ENCODE measurements around the gene CCDC178. TPM values are rescaled to one million over a fixed set of nuclear protein-coding genes. Genes with fewer than 3 reads are reported as not detected.
"Not testable (repeated sequence)": the region's sequence is repeated elsewhere in the genome, so short reads cannot be mapped to it uniquely, and the experiment has no call there.

CCDC178 gene
- total RNA-seq, 2 donors from 2014 or later = 0.36 TPM; not detected in 1

DNA sequence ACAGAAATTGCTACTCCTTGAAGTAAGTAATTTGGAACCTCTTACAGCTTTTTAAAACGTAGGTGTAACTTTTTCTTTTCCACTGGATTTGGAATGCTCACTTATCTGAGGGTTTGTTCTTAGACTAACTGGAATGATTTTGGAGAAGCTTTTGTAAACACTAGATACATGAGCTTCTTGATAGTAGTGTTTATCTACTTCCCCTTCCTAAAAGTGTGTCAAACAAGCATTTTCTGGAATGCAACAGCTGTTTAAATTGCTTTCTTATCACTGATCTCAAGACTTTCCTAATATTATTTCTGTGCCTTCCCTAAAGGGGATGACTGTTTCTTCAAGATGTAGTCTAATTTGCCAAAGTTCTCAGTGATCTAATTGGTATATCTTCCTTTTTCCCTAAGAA is 282.6 kb downstream of the CCDC178 start:
- ATAC-seq = no peak
- DNase-seq = no peak
- intact Hi-C loops (cut with DNase I, micrococcal nuclease) = no loop called here

DNA sequence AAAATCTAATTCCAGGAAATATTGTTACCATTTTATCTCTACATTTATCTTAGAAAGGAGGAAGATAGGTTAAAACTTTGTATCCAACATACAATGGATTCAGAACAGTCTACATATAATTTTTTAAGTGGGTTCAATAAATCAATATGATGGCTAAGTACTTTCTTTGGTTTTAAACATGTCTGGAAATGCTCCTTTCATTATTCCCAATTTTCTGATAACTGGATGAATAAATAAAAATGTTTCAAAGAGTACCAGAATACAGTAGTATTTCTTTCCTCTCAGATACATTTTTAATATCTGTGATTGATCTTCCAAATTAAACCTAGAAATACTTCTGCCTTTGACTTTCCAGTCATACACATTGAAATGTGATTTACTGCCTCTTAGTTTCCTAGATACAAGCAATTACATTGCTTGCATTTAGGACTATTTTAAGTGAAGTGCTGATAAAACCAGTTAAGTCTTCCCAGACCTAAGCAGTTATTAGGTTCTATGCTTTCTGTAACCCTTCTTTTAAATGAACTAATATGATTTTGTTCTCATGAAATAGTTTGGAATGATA is 283.5 kb downstream of the CCDC178 start:
- no peak for ATAC-seq
- intact Hi-C loops (cut with DNase I, micrococcal nuclease) = no loop called here
- DNase-seq = no peak

DNA sequence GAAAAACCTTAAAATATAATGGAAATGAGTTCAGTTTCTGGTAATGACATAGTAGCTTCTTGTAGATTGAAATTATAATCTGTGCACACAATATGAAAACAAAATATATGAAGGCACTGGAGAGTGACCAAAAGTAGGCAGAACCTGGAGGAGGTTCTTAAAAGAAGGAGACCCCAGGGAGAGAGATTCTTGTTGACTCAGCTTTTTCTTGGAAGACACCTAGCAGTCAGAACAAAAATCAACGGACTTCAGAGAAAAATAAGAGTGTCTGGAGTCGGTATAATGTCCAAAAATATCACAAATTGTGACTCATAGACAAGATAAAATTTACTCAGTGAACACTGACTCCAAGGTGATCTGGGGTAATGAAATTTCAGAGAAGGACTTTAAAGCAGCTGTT is 286.5 kb downstream of the CCDC178 start:
- DNase-seq (no peak), ATAC-seq (no peak)
- intact Hi-C loops (cut with DNase I, micrococcal nuclease) = no loop called here

DNA sequence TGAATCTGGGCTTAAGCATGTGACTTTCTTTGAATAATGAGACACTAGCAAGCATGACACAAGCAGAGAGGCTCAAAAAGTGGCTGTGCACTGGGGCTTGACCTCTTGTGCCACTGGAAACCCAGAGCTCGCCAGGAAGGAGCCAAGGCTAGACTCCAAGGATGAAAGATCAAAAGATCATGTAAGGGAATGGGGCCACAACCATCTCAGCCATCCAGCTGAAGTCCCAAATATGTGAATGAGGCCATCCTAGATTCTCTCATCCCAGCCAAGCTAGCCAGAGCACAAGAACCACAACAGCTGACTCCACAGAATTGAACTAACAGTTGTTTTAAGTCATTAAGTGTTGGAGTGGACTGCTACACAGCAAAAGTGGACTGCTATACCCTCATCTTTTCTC is 288.1 kb downstream of the CCDC178 start:
- DNase-seq (no peak), ATAC-seq (no peak)
- intact Hi-C loops (cut with DNase I, micrococcal nuclease) = no loop called here

DNA sequence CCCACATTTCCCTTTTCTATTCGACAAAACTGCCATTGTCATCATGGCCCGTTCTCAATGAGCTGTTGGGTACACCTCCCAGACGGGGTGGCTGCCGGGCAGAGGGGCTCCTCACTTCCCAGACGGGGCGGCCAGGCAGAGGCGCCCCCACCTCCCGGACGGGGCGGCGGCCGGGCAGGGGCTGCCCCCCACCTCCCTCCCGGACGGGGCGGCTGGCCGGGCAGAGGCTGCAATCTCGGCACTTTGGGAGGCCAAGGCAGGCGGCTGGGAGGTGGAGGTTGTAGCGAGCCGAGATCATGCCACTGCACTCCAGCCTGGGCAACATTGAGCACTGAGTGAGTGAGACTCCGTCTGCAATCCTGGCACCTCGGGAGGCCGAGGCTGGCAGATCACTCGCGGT is 292.7 kb downstream of the CCDC178 start:
- intact Hi-C loops (cut with DNase I, micrococcal nuclease) = not testable (repeated sequence)

DNA sequence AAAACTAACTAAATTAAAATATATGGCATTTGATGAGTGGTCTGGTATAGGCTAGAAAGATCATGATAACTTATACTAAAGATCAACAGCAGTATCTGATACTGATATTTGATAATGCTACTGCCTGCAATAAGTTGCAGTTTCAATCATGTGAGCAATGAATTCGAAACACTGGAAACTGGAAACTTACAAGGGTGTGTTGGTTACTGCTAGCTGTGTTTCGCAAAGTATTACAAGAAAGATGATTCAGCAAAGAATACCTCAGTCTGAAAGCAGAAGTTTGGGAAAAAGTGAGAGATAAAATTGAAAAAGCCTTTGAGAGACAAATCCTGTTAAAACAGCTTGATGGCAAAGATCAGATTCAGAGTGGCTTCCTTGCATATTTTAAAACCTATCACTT is 294.5 kb downstream of the CCDC178 start:
- intact Hi-C loops (cut with DNase I, micrococcal nuclease) = no loop called here
- ATAC-seq (no peak), DNase-seq (no peak)

More for the DNA sequence above, 292.7 kb downstream of the CCDC178 start:
- ATAC-seq, DNase-seq: not testable (repeated sequence)

DNA sequence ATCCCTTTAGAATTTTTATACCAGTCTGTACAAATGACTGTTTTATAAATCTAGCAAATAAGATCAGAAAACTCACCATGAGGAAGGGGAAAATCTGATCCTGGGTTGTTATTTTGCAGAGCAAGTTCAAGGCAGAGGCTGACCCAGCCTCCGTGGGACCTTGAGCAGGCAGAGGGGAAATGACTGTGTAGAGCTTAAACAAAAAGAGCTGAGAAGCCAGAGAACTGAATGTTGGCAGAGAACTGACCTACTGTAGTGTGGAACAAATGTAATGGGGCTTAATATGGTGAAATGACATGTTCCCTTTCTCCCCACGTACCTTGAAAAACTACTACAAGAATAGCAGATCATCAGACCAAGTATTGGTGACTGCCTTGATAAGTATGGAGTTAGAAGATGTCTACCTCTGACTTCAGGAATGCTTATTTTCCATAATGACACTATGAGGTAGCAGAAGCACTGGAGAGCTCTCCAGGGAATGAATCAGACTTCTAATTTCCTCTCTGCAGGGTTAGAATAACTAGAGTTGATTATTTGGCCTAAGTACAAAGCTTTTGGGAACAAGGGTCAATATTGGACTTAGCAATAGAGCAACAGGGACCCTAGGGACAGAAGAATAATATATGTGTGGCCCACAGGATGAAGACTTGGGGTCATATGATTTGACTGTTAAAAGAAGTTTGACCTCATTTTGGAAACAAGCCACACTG is 304.4 kb downstream of the CCDC178 start:
- intact Hi-C loops (cut with DNase I, micrococcal nuclease) = no loop called here
- ATAC-seq (no peak), DNase-seq (no peak)

DNA sequence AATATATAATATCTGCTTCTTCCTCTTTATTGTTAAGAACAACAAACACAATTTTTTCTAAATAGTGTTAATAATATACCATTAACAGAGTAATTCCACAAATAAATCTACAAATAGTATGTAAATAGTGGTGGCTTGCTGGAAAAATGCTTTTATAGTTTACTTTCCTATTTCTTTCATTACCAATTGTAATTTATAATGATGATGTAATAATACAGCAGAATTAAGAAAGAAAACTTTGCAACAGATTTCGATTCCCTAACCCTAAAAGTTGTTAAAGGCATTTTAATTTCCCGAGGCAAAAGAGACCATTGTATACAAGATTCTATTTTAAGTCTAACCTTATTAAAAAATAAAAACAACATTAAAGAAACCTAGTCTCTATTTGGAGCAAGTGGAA is 307.9 kb downstream of the CCDC178 start:
- DNase-seq (no peak), ATAC-seq (no peak)
- intact Hi-C loops (cut with DNase I, micrococcal nuclease) = no loop called here

DNA sequence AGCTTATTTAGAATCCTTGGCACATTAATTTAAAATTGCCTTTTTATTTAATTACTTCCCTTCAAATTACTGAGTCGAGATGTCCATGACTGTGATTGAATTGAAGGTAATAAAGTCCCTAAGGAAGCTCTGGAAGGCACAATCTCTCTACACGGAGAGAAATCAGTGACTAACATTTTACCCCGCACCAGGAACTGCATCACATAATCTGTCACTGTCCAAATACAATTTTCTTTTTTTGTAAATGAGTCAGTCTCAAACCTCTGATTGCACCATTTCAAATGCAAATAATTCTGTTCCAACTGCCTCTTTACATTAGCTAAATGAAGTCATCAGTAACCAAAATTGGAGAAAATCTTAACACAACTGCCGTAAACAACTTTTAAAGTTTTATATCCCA is 311.9 kb downstream of the CCDC178 start:
- ATAC-seq = no peak

DNA sequence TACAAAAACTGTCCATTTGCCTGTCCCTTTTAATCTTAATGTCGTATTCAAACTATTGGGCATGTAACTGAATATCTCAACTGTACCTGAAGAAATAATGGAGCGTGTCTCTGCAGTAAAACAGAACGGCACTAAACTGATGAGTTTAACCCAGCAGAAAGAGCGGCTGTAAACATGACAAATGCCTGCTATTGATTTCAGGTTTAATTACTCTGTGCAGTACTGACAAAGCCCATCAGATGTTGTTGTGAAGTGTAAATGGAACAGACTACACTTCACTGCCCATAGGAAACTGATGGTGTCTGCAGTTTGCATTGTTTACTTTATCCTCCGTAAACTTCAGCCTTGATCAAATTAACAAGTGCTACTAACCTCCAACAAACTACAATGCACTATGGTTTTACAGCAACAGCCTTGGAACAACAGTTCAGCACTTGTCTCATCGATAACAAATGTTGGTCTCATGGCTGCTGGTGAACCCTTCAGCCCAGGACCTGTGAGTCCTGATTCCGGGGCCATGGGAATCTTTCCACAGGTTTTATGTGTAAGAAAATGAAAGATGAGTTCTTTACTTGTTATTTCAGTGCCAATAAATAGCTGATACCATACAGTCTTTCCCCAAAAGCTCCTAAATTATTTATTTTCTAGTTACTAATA is 316.5 kb downstream of the CCDC178 start:
- intact Hi-C loops (cut with DNase I, micrococcal nuclease) = no loop called here
- no peak for DNase-seq
- no peak for ATAC-seq

More for the DNA sequence above, 311.9 kb downstream of the CCDC178 start:
- intact Hi-C loops (cut with DNase I, micrococcal nuclease) = no loop called here
- DNase-seq = no peak

DNA sequence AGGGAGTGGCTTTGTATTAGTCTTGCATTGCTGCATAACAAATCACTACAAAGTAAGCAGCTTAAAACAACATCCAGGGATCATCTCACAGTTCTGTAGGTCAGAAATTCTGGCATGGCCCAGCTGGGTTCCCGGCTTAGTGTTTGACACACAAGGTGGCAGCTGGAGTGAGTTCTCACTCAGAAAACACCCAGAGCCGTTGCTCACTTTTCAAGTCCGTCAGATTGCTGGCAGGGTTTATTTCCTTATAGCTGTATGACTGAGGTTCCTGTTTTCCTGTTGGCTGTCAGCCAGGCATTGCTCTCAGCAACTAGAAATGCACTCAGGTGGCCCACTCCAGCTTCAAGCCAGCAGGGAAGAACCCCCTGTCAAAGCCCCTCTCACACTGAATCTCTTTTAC is 324.1 kb downstream of the CCDC178 start:
- intact Hi-C loops (cut with DNase I, micrococcal nuclease) = no loop called here
- DNase-seq (peak; percentile 83 to 85), ATAC-seq (peak; percentile 99)

DNA sequence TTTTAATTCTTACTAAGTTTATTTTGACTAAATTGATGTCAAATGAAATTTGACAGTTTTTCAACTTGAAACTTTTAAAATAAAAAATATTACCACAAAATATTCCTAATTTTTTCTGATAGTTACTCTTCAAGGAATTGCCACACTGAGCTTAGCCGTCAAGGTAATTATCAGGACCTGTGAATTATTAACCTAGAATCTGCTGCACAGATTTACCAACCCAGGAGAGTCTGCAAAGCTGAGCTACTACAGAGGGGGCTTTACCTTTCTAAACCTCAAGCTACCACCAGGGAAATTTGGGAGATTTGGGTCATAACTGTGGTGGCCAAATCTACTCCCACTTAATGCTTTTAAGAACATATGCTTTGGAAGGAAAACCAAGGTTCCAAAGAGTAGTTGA is 324.6 kb downstream of the CCDC178 start:
- intact Hi-C loops (cut with DNase I, micrococcal nuclease) = no loop called here
- ATAC-seq = peak; percentile 75

DNA sequence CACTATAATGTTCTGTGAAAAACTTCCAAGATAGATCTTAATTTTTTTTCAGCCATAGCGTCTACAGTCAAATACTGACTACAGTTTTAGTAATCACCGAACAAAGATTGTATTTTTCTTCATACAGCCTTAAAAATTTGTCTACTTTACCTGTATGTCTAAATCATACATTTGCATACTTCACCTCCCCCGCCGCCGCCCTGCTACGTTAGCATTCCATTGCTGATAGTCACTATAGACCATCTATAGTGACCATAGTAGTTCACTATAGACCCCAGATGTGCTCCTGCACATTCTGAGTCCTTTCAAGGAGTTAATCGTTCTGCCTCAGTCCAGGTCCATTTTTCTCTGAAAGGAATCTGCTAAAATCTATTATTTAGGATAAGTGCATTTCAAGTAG is 325.0 kb downstream of the CCDC178 start:
- ATAC-seq (no peak), DNase-seq (peak in 1 of 2 donors; percentile 15)
- intact Hi-C loops (cut with DNase I, micrococcal nuclease) = no loop called here

More for the DNA sequence above, 324.6 kb downstream of the CCDC178 start:
- no peak for DNase-seq

DNA sequence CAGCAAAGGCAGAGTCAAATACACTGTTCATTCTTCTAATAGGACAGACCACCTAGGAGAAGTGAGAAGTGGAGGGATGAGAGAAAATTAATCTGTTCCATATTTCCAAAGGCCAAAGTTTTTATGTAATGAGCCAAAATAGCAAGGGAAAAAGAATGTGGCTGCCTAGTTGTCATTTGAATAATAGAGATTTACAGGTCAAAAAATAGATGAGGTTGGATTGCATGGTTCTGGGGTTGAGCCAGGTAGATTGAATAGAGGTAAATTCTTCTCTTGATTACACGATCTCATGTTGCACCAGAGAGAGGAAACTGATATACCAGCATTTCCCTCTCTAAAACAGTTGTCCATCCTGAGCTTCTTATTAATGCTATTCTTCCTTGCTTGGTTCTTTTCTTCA is 325.8 kb downstream of the CCDC178 start:
- intact Hi-C loops (cut with DNase I, micrococcal nuclease) = no loop called here
- ATAC-seq (no peak), DNase-seq (no peak)

DNA sequence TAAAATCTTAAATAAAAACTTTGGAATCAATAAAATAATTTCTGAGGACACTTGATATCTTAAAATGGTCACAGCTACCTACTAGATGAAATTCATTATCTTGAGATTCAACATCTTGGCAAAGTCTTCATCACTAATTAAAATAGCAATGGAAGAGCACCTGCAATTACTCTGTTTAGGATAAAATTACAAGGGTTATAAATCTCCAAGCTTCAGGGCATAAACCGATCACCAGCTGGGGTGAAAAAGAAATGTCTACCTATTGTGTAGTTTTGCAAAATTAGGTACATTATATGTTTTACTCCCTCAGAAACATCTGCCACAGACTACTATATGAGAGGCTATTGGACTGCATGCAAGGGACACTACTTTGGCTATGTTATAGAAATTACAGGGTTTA is 327.1 kb downstream of the CCDC178 start:
- ATAC-seq (no peak), DNase-seq (no peak)
- intact Hi-C loops (cut with DNase I, micrococcal nuclease) = no loop called here

DNA sequence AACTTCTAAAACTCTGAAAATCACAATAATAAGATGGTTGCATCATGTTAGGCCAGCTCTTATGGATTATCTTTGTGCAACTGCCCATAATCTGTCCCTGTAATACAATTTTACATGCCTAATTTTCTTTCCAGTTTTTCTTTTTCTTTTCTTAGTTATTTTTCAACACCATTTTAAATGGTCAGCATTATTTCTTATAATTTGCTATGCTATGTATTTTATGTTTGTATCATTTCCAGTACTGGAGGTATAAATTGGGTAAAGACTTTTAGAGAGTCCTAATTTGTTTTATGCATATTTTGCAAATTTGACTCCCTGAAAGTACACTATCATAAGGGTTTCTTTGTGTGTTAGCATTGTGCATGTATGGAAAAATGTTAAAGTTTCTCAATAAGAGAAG is 333.0 kb downstream of the CCDC178 start:
- ATAC-seq = no peak
- intact Hi-C loops (cut with DNase I, micrococcal nuclease) = loop anchor here in 1 of 2 donors (10.0 kb wide), 1 partner anchor 63 kb away; no protein-coding TSS in a partner anchor
- no peak for DNase-seq

DNA sequence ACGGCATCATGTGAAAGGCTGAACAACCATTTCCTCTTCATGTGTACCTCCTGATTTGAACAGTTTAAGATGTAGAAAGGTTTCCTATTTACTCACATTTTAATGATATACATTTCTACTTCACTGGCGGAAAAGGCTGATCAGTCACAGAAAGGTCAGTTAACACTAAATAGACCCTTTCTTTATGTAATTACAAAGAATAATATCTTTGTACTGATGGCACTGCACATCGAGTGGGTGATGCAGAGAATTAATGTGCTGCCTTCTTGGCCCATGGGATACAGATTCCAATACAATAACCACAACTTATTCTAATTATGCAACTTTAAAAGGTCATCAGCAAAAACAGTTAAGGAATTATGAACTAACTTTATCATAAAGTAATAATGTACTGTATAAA is 339.2 kb downstream of the CCDC178 start:
- ATAC-seq (no peak), DNase-seq (no peak)
- intact Hi-C loops (cut with DNase I, micrococcal nuclease) = loop anchor here in 1 of 2 donors (10.0 kb wide), 1 partner anchor 57 kb away; no protein-coding TSS in a partner anchor

DNA sequence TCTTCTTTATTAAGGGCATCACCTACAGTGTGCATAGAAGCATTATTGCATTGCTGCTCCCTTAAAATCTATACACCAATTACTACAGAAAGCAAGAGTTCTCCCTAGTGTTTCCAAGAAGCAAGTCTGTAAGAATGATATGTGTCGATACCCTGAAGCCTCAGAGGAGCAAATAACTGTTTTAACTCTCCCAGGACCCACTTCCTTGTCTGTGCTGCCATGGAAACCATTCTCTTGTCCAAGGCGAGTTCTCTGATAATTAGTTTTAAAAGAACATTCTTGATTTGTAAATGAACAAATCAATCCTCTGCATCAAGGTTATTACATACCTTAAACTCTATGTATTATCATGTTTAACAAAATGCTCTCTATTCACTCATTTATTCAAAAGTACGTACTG is 340.9 kb downstream of the CCDC178 start:
- no peak for DNase-seq
- ATAC-seq = no peak
- intact Hi-C loops (cut with DNase I, micrococcal nuclease) = loop anchor here in 1 of 2 donors (10.0 kb wide), 1 partner anchor 55 kb away; no protein-coding TSS in a partner anchor

DNA sequence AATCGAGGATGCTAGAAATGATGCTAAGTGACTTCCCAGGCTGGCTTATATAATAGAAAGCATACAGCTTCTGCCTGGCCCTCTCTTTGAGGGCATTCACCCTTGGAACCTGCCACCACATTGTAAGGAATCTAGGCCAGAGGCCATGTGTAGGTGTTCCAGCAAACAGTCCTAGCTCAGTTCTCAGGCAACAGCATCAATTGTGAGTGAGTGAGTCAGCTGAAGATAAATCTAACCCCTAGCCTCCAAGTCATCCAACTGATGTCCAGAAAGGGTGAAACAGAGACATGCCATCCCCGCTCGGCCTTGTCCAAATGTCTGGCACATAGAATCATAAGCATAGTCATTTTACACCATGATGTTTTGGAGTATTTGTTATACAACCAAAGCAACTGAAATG is 343.4 kb downstream of the CCDC178 start:
- DNase-seq (no peak), ATAC-seq (no peak)
- intact Hi-C loops (cut with DNase I, micrococcal nuclease) = no loop called here

DNA sequence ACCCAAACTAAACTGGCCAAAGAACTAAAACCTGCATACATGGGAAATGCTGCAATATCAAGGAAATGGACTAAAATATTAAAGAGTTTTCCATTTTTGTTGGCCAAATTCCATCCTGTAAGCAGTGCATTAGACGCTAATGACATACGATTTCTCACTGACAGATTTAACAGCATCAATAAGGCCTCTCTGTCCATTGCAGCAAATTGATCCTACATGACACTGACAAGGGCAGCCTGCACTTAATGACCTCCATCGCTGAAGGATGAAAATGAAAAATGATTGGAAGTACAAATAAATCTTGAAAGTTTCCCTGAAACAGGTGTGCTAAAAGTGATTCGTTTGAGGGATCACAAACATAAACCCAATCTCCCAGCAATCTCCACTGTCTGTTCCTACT is 350.1 kb downstream of the CCDC178 start:
- no peak for DNase-seq
- intact Hi-C loops (cut with DNase I, micrococcal nuclease) = no loop called here
- ATAC-seq = no peak
